Activated CD8-positive, alpha-beta T cell treated with anti-CD3 and anti-CD28 coated beads for 36 hours (primary cell): ENCODE measurements around the gene TRMT2A. TPM values are rescaled to one million over a fixed set of nuclear protein-coding genes. Genes with fewer than 3 reads are reported as not detected.

Source experiments
- ATAC-seq: fragments of 200-7000 bp; cut with Tn5 transposase; one replicate; pipeline ENCODE4 v1.10.0; 2021; ENCODE audit warnings: mild to moderate bottlenecking, moderate library complexity
- CTCF ChIA-PET: fragments of 350-600 bp; sonication (Branson Sonifier 250); formaldehyde crosslinking; loops from one replicate; lab custom pipeline; 2021; ENCODE audit warnings: antibody characterized with exemption; lab: Charles Lee
- POLR2A ChIA-PET: fragments of 350-600 bp; sonication (Branson Sonifier 250); formaldehyde crosslinking; loops from one replicate; lab custom pipeline; 2021; ENCODE audit warnings: antibody characterized with exemption; lab: Charles Lee
- DNase-seq: peaks from one replicate; pipeline ENCODE4 v3.0.0-alpha.2; 2020
- H3K27ac Mint-ChIP-seq: one replicate; pipeline ENCODE4 v1.8.0; 2021; ENCODE audit warnings: mild to moderate bottlenecking, mixed read lengths
- H3K27me3 Mint-ChIP-seq: one replicate; pipeline ENCODE4 v1.8.0; 2021; ENCODE audit warnings: mixed read lengths
- H3K36me3 Mint-ChIP-seq: one replicate; pipeline ENCODE4 v1.8.0; 2021; ENCODE audit warnings: low read depth, mixed read lengths
- H3K4me1 Mint-ChIP-seq: one replicate; pipeline ENCODE4 v1.8.0; 2021; ENCODE audit warnings: low read depth, mixed read lengths
- H3K4me3 Mint-ChIP-seq: one replicate; pipeline ENCODE4 v1.8.0; 2021; ENCODE audit warnings: mild to moderate bottlenecking, moderate library complexity, mixed read lengths
- H3K9me3 Mint-ChIP-seq: one replicate; pipeline ENCODE4 v1.8.0; 2021; ENCODE audit warnings: mixed read lengths
- intact Hi-C: fragments of 100-400 bp; cut with micrococcal nuclease; formaldehyde crosslinking; loops from one replicate; pipeline ENCODE4 v1.10.0; 2022
- total RNA-seq, 2 experiments: library from RNA; stranded (reverse); gene quantifications; one replicate each; pipeline ENCODE4 v1.2.3, GENCODE V29; 2021
- TF ChIP-seq, protein P1 (sequence below): fragments of 200-600 bp; IDR thresholded peaks from one replicate; pipeline ENCODE4 v1.8.0; 2022; ENCODE audit warnings: antibody characterized with exemption, mild to moderate bottlenecking

The TRMT2A gene
- total RNA-seq, 2 experiments from 2014 or later = 101 to 105 TPM

DNA sequence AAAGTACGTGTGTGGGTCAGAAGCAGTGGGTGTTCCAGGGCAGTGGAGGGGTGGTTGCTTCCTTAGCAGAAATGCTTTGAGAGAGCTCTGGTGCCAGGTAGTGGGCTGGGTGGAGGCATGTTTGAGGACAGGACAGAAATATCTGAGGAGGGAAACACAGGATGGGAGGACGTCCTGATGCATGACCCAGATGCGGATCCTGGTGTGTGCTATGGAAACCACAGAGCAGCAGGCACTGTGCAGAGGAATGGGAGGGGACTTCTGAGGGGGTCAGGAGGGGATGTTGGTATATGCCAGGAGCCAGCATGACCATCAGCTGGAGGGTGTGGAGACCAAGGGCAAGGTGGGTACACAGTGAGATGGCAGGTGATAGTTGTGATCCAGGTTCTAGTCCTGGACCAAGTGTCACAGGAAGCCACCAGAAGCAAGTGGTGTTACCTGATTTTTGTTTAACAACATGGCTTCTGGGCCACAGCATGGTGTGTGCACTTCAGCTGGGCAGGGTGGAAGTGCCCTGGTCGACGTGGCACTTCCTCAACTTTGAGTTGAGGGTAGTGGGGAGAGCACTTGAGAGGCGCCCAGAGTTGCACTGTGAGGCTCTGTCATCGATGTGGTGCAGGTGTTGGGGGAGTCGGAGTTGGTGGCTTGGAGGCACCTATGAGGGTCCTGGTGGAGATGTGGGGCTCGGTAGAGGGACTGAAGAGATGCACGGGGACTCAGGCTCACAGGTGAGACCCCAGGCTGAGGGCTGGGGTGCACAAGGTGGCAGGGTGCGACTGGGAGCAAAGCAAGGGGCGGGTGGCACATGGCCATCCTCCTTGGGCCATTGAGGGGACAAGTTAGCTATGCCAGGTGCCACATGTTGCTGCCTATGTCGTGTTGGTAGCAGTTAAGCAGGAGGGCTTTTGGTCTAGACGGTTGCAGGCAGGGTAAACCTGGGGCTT, 29.4 kb downstream of the TRMT2A start:
- Mint-ChIP-seq H3K27ac (peak overlapping the region; percentile 32), H3K36me3 (peaks cover 66% of the 10 kb centered on the region), H3K9me3 (no peaks in the 10 kb centered on the region), H3K4me1 (peaks cover 80% of the 10 kb centered on the region), H3K4me3 (no peak overlapping the region), H3K27me3 (no peaks in the 10 kb centered on the region)
- POLR2A ChIA-PET = interaction anchor here (0.6 to 2.0 kb wide), 4 partner anchors 14 to 43 kb away, joined by 3 to 7 read pairs (median 3); partner anchors contain the start of gene TRMT2A
- intact Hi-C loops = no loop called here
- TF ChIP-seq, protein P1, sequence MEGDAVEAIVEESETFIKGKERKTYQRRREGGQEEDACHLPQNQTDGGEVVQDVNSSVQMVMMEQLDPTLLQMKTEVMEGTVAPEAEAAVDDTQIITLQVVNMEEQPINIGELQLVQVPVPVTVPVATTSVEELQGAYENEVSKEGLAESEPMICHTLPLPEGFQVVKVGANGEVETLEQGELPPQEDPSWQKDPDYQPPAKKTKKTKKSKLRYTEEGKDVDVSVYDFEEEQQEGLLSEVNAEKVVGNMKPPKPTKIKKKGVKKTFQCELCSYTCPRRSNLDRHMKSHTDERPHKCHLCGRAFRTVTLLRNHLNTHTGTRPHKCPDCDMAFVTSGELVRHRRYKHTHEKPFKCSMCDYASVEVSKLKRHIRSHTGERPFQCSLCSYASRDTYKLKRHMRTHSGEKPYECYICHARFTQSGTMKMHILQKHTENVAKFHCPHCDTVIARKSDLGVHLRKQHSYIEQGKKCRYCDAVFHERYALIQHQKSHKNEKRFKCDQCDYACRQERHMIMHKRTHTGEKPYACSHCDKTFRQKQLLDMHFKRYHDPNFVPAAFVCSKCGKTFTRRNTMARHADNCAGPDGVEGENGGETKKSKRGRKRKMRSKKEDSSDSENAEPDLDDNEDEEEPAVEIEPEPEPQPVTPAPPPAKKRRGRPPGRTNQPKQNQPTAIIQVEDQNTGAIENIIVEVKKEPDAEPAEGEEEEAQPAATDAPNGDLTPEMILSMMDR = no peak
- CTCF ChIA-PET = interaction anchor here (1.2 to 2.4 kb wide), 4 partner anchors 8 to 150 kb away, joined by 3 to 10 read pairs (median 4); no protein-coding TSS in a partner anchor
- DNase-seq (no peak), ATAC-seq (no peak)

- ATAC-seq (no peak), DNase-seq (no peak)
- Mint-ChIP-seq H3K27ac (no peak overlapping the region), H3K4me3 (no peak overlapping the region), H3K27me3 (no peaks in the 10 kb centered on the region), H3K9me3 (no peaks in the 10 kb centered on the region), H3K4me1 (peaks cover 75% of the 10 kb centered on the region), H3K36me3 (peaks cover 60% of the 10 kb centered on the region)
- TF ChIP-seq, protein P1 = no peak
- intact Hi-C loops = no loop called here
- CTCF ChIA-PET = interaction anchor here (0.7 to 2.4 kb wide), 5 partner anchors 9 to 151 kb away, joined by 3 to 10 read pairs (median 3); no protein-coding TSS in a partner anchor
- POLR2A ChIA-PET = interaction anchor here (1.1 to 2.0 kb wide), 4 partner anchors 13 to 31 kb away, joined by 3 to 7 read pairs (median 4); partner anchors contain the start of gene TRMT2A
These were observed 30.3 kb downstream of the TRMT2A start for GRCh38 chr22:20086763-20087162.

DNA sequence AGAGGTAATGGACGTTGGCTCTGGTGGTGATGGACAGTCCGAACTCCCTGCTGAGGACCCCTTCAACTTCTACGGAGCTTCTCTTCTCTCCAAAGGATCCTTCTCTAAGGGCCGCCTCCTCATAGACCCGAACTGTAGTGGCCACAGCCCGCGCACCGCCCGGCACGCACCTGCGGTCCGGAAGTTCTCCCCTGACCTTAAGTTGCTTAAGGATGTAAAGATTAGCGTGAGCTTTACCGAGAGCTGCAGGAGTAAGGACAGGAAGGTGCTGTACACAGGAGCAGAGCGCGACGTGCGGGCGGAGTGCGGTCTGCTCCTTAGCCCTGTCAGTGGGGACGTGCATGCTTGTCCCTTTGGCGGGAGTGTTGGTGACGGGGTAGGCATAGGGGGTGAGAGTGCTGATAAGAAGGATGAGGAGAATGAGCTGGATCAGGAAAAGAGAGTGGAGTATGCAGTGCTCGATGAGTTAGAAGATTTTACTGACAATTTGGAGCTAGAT, 30.9 kb downstream of the TRMT2A start:
- TF ChIP-seq, protein P1 = no peak
- Mint-ChIP-seq H3K9me3 (no peaks in the 10 kb centered on the region), H3K27ac (no peak overlapping the region), H3K36me3 (peaks cover 58% of the 10 kb centered on the region), H3K4me1 (peaks cover 75% of the 10 kb centered on the region), H3K27me3 (no peaks in the 10 kb centered on the region), H3K4me3 (no peak overlapping the region)
- no peak for DNase-seq
- intact Hi-C loops = no loop called here
- ChIA-PET POLR2A (interaction anchor here (1.1 to 2.0 kb wide), 6 partner anchors 13 to 33 kb away, joined by 3 to 7 read pairs (median 4); partner anchors contain the start of gene TRMT2A), CTCF (interaction anchor here (0.7 to 2.4 kb wide), 6 partner anchors 10 to 152 kb away, joined by 3 to 10 read pairs (median 4); no protein-coding TSS in a partner anchor)
- no peak for ATAC-seq

DNA sequence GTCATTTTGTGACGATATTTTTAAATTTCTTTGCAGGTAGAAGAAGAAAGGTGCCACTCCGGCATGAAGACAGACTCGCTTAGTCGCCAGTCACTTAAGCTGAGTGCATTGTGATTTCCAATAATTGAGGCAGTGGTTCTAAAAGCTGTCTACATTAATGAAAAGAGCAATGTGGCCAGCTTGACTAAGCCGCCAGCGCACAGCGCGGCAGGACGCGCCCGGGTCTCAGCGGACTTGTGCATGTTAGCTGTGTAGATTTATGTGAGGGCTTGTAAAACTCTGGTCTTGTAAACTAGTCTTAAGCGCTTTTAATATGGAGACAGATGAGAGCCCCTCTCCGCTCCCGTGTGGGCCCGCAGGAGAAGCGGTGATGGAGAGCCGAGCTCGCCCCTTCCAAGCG, 31.4 kb downstream of the TRMT2A start:
- peaks cover 57% of the 10 kb centered on the region for H3K36me3 Mint-ChIP-seq
- DNase-seq = no peak

More for the DNA sequence above, 31.4 kb downstream of the TRMT2A start:
- ChIA-PET CTCF (interaction anchor here (0.7 to 2.4 kb wide), 4 partner anchors 10 to 70 kb away, joined by 3 to 10 read pairs (median 4); no protein-coding TSS in a partner anchor), POLR2A (interaction anchor here (1.0 to 2.0 kb wide), 5 partner anchors 23 to 46 kb away, joined by 3 to 7 read pairs (median 4); partner anchors contain the start of gene TRMT2A)
- Mint-ChIP-seq H3K27me3 (no peaks in the 10 kb centered on the region), H3K9me3 (no peaks in the 10 kb centered on the region), H3K4me3 (no peak overlapping the region), H3K27ac (no peak overlapping the region), H3K4me1 (peaks cover 74% of the 10 kb centered on the region)
- no peak for ATAC-seq
- TF ChIP-seq, protein P1 = no peak
- intact Hi-C loops = no loop called here
